Esophagus squamous epithelium (tissue), 5 donors: ENCODE data around the gene SLC39A13. TPM values are rescaled to one million over a fixed set of nuclear protein-coding genes. Genes with fewer than 3 reads are reported as not detected.

Source experiments
- DNase-seq: peaks from one replicate; lab custom pipeline; 2025; lab: John Stamatoyannopoulos, UW
- H3K27ac ChIP-seq, 4 donors: fragments of 200-600 bp; sonication (generic); one replicate each; pipeline ENCODE4 v1.5.1; 2016 to 2019; ENCODE audit warnings: mild to moderate bottlenecking in 1 of 4
- H3K27me3 ChIP-seq, 4 donors: fragments of 200-600 bp; sonication (generic); 1 replicate in 3 of 4; 2 replicates in 1 of 4; pipeline versions ENCODE4 v1.5.1 to v1.6.0; 2017 to 2021; ENCODE audit warnings: antibody characterized with exemption in 1 of 4
- H3K36me3 ChIP-seq, 3 donors: fragments of 200-600 bp; sonication (generic); one replicate each; pipeline ENCODE4 v1.5.1; 2016 to 2019
- H3K4me1 ChIP-seq, 3 donors: fragments of 200-600 bp; sonication (generic); one replicate each; pipeline ENCODE4 v1.5.1; 2017 to 2019
- H3K4me3 ChIP-seq, 4 donors: fragments of 200-600 bp; sonication (generic); 1 replicate in 3 of 4; 2 replicates in 1 of 4; pipeline ENCODE4 v1.5.1; 2016 to 2019; ENCODE audit warnings: mild to moderate bottlenecking in 2 of 4, moderate library complexity in 1 of 4
- H3K9me3 ChIP-seq, 3 donors: fragments of 200-600 bp; sonication (generic); one replicate each; pipeline ENCODE4 v1.5.1; 2016 to 2019
- POLR2A ChIP-seq, 4 donors: fragments of 450-650 bp; IDR thresholded peaks; one replicate each; pipeline ENCODE4 v1.6.1; 2017; ENCODE audit warnings: antibody characterized with exemption in 4 of 4, mild to moderate bottlenecking in 4 of 4, moderate library complexity in 3 of 4
- WGBS, 2 donors: methylation state at CpG; one replicate each; pipeline ENCODE4 v1.1.5; 2018; 5-methylcytosine and 5-hydroxymethylcytosine counted together
- intact Hi-C: fragments of 100-400 bp; cut with DNase I; formaldehyde crosslinking; loops from one replicate; pipeline ENCODE4 v1.15.0; 2022
- total RNA-seq, 4 donors: library from RNA; depleted of rRNA; stranded (reverse); fragments of >200 nt; gene quantifications; one replicate each; pipeline ENCODE4 v1.1.0, GENCODE V29; 2016
- TF ChIP-seq, protein P1 (sequence below), 6 experiments: fragments of 450-650 bp in 4 of 6; fragments of 200-600 bp in 2 of 6; sonication (generic) in 2 of 6; IDR thresholded peaks; one replicate each; pipeline ENCODE4 v1.5.1; 2016 to 2019; ENCODE audit warnings: antibody characterized with exemption in 6 of 6, mild to moderate bottlenecking in 4 of 6, moderate library complexity in 4 of 6
- donor health status: DM: yes; HTN: yes; CAD: no.

Gene SLC39A13
- total RNA-seq, 4 donors from 2014 or later: 10.9 to 44.3 (median 13.8) TPM

- Histone ChIP-seq H3K27ac (no peak overlapping the region), H3K4me3 (no peak overlapping the region), H3K36me3 (no peaks in the 10 kb centered on the region), H3K27me3 (no peaks in the 10 kb centered on the region), H3K4me1 (no peaks in the 10 kb centered on the region), H3K9me3 (no peaks in the 10 kb centered on the region)
- DNase-seq: no peak
- TF ChIP-seq, protein P1, sequence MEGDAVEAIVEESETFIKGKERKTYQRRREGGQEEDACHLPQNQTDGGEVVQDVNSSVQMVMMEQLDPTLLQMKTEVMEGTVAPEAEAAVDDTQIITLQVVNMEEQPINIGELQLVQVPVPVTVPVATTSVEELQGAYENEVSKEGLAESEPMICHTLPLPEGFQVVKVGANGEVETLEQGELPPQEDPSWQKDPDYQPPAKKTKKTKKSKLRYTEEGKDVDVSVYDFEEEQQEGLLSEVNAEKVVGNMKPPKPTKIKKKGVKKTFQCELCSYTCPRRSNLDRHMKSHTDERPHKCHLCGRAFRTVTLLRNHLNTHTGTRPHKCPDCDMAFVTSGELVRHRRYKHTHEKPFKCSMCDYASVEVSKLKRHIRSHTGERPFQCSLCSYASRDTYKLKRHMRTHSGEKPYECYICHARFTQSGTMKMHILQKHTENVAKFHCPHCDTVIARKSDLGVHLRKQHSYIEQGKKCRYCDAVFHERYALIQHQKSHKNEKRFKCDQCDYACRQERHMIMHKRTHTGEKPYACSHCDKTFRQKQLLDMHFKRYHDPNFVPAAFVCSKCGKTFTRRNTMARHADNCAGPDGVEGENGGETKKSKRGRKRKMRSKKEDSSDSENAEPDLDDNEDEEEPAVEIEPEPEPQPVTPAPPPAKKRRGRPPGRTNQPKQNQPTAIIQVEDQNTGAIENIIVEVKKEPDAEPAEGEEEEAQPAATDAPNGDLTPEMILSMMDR (IDR thresholded peaks at IDR 0.05): no peak
- TF ChIP-seq POLR2A (IDR thresholded peaks at IDR 0.05): no peak
- intact Hi-C loops: no loop called here
- WGBS, 2 donors: 66 to 79% methylated on average over 12 to 13 of the region's 13 CpGs
These were observed 47.0 kb upstream of the SLC39A13 start for GRCh38 chr11:47361419-47361818.

- no peaks in the 10 kb centered on the region for H3K27me3 ChIP-seq
- H3K4me3 ChIP-seq: no peak overlapping the region
- H3K4me1 ChIP-seq: no peaks in the 10 kb centered on the region
- H3K9me3 ChIP-seq: no peaks in the 10 kb centered on the region
- H3K36me3 ChIP-seq: no peaks in the 10 kb centered on the region
- 67 to 90% methylated on average over 1 of the region's 1 CpG for WGBS, 2 donors
- intact Hi-C loops: no loop called here
- no peak for TF ChIP-seq POLR2A (IDR thresholded peaks at IDR 0.05)
- TF ChIP-seq, protein P1 (IDR thresholded peaks at IDR 0.05): no peak
- no peak overlapping the region for H3K27ac ChIP-seq
- DNase-seq: no peak
These were observed 42.3 kb upstream of the SLC39A13 start for GRCh38 chr11:47366020-47366490.

DNA sequence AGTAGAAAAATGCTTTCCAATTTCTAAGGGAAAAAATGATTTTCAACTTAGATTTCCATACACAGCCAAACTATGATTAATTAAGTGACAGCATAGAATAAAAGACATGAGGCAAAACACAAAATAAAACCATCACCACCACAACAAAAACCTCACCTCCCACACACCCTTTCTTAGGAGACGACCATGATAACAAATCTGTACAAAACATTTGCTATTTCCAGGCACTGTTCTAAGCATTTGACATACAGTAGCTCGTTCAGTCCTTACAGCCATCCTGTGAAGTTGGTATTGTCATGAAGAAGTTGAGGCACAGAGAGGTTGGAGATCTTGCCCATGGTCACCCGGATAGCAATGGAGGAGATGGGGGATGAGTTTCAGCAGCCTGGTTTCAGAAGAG is 38.7 kb upstream of the SLC39A13 start:
- no peak for DNase-seq
- no peaks in the 10 kb centered on the region for H3K27me3 ChIP-seq
- H3K9me3 ChIP-seq: no peaks in the 10 kb centered on the region
- no peaks in the 10 kb centered on the region for H3K36me3 ChIP-seq
- no peak for TF ChIP-seq POLR2A (IDR thresholded peaks at IDR 0.05)
- TF ChIP-seq, protein P1 (IDR thresholded peaks at IDR 0.05): no peak
- no peak overlapping the region for H3K27ac ChIP-seq
- no peak overlapping the region for H3K4me3 ChIP-seq
- H3K4me1 ChIP-seq: peaks cover 0 to 10% (median 3%) of the 10 kb centered on the region in 3 donors
- intact Hi-C loops: loop anchor here (5.0 to 10.0 kb wide), 2 partner anchors 38 to 85 kb away; partner anchors contain the start of gene SLC39A13
- WGBS, 2 donors: 49 to 52% methylated on average over 3 of the region's 3 CpGs

- no peak for DNase-seq
- Histone ChIP-seq H3K27ac (no peak overlapping the region), H3K36me3 (no peaks in the 10 kb centered on the region), H3K27me3 (no peaks in the 10 kb centered on the region), H3K4me1 (peaks cover 5 to 22% (median 8%) of the 10 kb centered on the region in 3 donors), H3K9me3 (no peaks in the 10 kb centered on the region), H3K4me3 (no peak overlapping the region)
- TF ChIP-seq POLR2A (IDR thresholded peaks at IDR 0.05): no peak
- TF ChIP-seq, protein P1 (IDR thresholded peaks at IDR 0.05): no peak
- whole genome bisulfite sequencing, 2 donors: 60 to 64% methylated on average over 6 to 7 of the region's 7 CpGs
- intact Hi-C loops: loop anchor here (5.0 to 10.0 kb wide), 2 partner anchors 35 to 82 kb away; partner anchors contain the start of gene SLC39A13
These were observed 36.0 kb upstream of the SLC39A13 start for GRCh38 chr11:47372422-47372821.

DNA sequence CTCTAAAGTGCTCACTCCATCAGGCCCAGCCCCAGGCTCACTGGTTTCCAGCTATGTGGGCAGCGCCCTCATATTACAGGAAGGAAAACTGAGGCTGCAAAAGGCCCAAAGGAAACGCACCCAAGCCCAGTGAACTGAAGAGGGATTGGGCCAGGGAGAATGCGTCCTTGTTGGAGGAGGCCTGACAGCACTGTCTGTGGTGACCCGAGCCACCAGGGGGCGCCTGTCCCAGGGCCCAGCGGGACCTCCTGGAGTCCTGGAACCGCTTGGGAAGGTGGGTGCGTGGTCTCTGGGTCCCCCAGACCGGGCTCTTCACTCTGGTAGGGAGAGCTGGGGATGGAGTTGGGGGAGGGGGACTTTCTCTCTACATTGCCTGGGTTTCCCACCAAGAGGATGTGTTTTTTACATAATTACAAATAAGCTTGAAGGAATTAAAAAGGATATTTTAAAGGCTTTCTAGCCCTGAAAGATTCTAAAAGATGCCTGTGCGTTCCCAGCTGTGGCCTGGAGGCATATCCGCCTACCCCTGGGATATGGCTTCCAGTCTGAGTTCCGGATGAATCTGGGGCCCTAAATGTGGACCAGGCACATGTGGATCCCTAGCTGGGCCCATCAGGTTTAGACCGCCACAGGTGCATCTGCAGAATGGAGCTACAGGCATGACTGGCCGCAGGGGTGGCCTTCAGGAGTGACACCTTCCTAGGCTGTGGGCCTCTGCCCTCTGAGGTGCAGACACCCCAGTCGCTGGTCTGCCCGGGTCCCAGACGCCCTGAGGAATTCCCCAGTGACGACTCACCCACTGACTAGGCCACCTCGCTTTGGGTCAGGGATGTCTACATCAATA is 34.3 kb upstream of the SLC39A13 start:
- H3K4me1 ChIP-seq: peaks cover 5 to 22% (median 8%) of the 10 kb centered on the region in 3 donors
- peak overlapping the region in 3 of 4 donors; percentile 2 to 21 (median 7) for H3K27ac ChIP-seq
- no peaks in the 10 kb centered on the region for H3K27me3 ChIP-seq
- no peak overlapping the region for H3K4me3 ChIP-seq
- H3K36me3 ChIP-seq: no peaks in the 10 kb centered on the region
- intact Hi-C loops: loop anchor here (5.0 to 10.0 kb wide), 2 partner anchors 33 to 81 kb away; partner anchors contain the start of gene SLC39A13
- no peaks in the 10 kb centered on the region for H3K9me3 ChIP-seq
- DNase-seq: no peak
- TF ChIP-seq, protein P1 (IDR thresholded peaks at IDR 0.05): peak; percentile 90 to 98 (median 94)
- no peak for TF ChIP-seq POLR2A (IDR thresholded peaks at IDR 0.05)
- WGBS, 2 donors: 2 to 9% methylated on average over 7 to 8 of the region's 19 CpGs
